Trophoblast cell (in vitro differentiated cells and primary cell): ENCODE data around the gene TRIM47.
"Not testable (repeated sequence)": the region's sequence is repeated elsewhere in the genome, so short reads cannot be mapped to it uniquely, and the experiment has no call there.

ENCODE experiments used
- DNase-seq, 2 donors: peaks; one replicate each; pipeline ENCODE4 v3.0.0-alpha.2; 2016
- H2AFZ ChIP-seq: 2 replicates; pipeline ENCODE4 v1.6.1; 2013; ENCODE audit warnings: low read length, moderate library complexity, mild to moderate bottlenecking; ENCODE audit not compliant: insufficient read depth, poor library complexity
- H2AK5ac ChIP-seq: 2 replicates; pipeline ENCODE4 v1.6.1; 2013; ENCODE audit warnings: mild to moderate bottlenecking, low read length
- H2BK120ac ChIP-seq: 2 replicates; pipeline ENCODE4 v1.6.1; 2013; ENCODE audit warnings: low read length, mild to moderate bottlenecking, moderate library complexity; ENCODE audit not compliant: insufficient read depth, poor library complexity
- H2BK12ac ChIP-seq: 2 replicates; pipeline ENCODE4 v1.6.1; 2013; ENCODE audit warnings: mild to moderate bottlenecking, low read length, moderate library complexity
- H2BK5ac ChIP-seq: 2 replicates; pipeline ENCODE4 v1.6.1; 2013; ENCODE audit warnings: low read length, low read depth, moderate library complexity, mild to moderate bottlenecking; ENCODE audit not compliant: poor library complexity
- H3K14ac ChIP-seq: 2 replicates; pipeline ENCODE4 v1.6.1; 2013; ENCODE audit warnings: mild to moderate bottlenecking, low read length
- H3K18ac ChIP-seq: 2 replicates; pipeline ENCODE4 v1.6.1; 2013; ENCODE audit warnings: mild to moderate bottlenecking, low read length
- H3K23ac ChIP-seq: 2 replicates; pipeline ENCODE4 v1.6.1; 2013; ENCODE audit warnings: low read length
- H3K27ac ChIP-seq: 2 replicates; pipeline ENCODE4 v1.5.1; 2013; ENCODE audit warnings: low read depth, mild to moderate bottlenecking, inconsistent platforms, low read length, moderate library complexity
- H3K27me3 ChIP-seq: 2 replicates; pipeline ENCODE4 v1.6.1; 2013; ENCODE audit warnings: inconsistent platforms, mild to moderate bottlenecking, low read length, moderate library complexity; ENCODE audit not compliant: insufficient read depth
- H3K36me3 ChIP-seq, 2 experiments: 1 replicate in 1 of 2; 2 replicates in 1 of 2; pipeline ENCODE4 v1.6.1; 2013; ENCODE audit warnings: low read length in 2 of 2, mild to moderate bottlenecking in 2 of 2, moderate library complexity in 1 of 2; ENCODE audit not compliant: insufficient read depth in 2 of 2, control insufficient read depth in 1 of 2
- H3K4ac ChIP-seq: 2 replicates; pipeline ENCODE4 v1.6.1; 2013; ENCODE audit warnings: low read depth, mild to moderate bottlenecking, low read length, moderate library complexity
- H3K4me1 ChIP-seq, 2 experiments: 1 replicate in 1 of 2; 2 replicates in 1 of 2; pipeline ENCODE4 v1.6.1; 2013; ENCODE audit warnings: low read length in 2 of 2, mild to moderate bottlenecking in 2 of 2, moderate library complexity in 1 of 2; ENCODE audit not compliant: insufficient read depth in 2 of 2, control insufficient read depth in 1 of 2
- H3K4me2 ChIP-seq: 2 replicates; pipeline ENCODE4 v1.6.1; 2013; ENCODE audit warnings: inconsistent platforms, mild to moderate bottlenecking, low read length, moderate library complexity
- H3K4me3 ChIP-seq: 2 replicates; pipeline ENCODE4 v1.5.1; 2013; ENCODE audit warnings: mild to moderate bottlenecking, low read depth, low read length, inconsistent platforms
- H3K79me1 ChIP-seq: one replicate; pipeline ENCODE4 v1.6.1; 2013; ENCODE audit warnings: low read length
- H3K79me2 ChIP-seq: 2 replicates; pipeline ENCODE4 v1.6.1; 2013; ENCODE audit warnings: low read length, mild to moderate bottlenecking; ENCODE audit not compliant: control insufficient read depth, insufficient read depth, poor library complexity
- H3K9ac ChIP-seq: 2 replicates; pipeline ENCODE4 v1.6.1; 2013; ENCODE audit warnings: mild to moderate bottlenecking, low read length
- H3K9me3 ChIP-seq: 2 replicates; pipeline ENCODE4 v1.6.1; 2013; ENCODE audit warnings: low read depth, mild to moderate bottlenecking, control low read depth, inconsistent platforms, low read length; ENCODE audit not compliant: insufficient read depth
- H4K12ac ChIP-seq: 2 replicates; pipeline ENCODE4 v1.6.1; 2013; ENCODE audit warnings: low read depth, mild to moderate bottlenecking, low read length, moderate library complexity
- H4K8ac ChIP-seq: 2 replicates; pipeline ENCODE4 v1.6.1; 2013; ENCODE audit warnings: low read depth, mild to moderate bottlenecking, low read length, moderate library complexity
- H4K91ac ChIP-seq: one replicate; pipeline ENCODE4 v1.6.1; 2013; ENCODE audit warnings: low read depth, mild to moderate bottlenecking, low read length, moderate library complexity
- WGBS: extraction: QIAGEN DNeasy Blood & Tissue Kit; methylation state at CpG from one replicate; pipeline ENCODE4 v1.1.7; 2013; ENCODE audit warnings: missing lambda C conversion rate; ENCODE audit not compliant: insufficient read length, insufficient coverage; ENCODE audit errors: extremely low coverage; 5-methylcytosine and 5-hydroxymethylcytosine counted together

Gene TRIM47

GRCh38 chr17:75891022-75891604 lies 12.7 kb upstream of the TRIM47 start:
- Histone ChIP-seq H2BK5ac (no peak overlapping the region), H4K8ac (no peak overlapping the region), H3K18ac (no peak overlapping the region)

GRCh38 chr17:75889454-75889853 lies 11.1 kb upstream of the TRIM47 start:
- Histone ChIP-seq H3K9me3 (peaks cover 2% of the 10 kb centered on the region), H4K12ac (no peak overlapping the region)

More at GRCh38 chr17:75891022-75891604, 12.7 kb upstream of the TRIM47 start:
- H2AK5ac ChIP-seq = no peak overlapping the region
- H4K12ac ChIP-seq = no peak overlapping the region
- peaks cover 2% of the 10 kb centered on the region for H3K9me3 ChIP-seq
- H3K79me1 ChIP-seq = no peaks in the 10 kb centered on the region
- no peak overlapping the region for H3K14ac ChIP-seq
- H3K4ac ChIP-seq = no peak overlapping the region
- peaks cover 6 to 8% of the 10 kb centered on the region in 2 experiments for H3K4me1 ChIP-seq
- no peak overlapping the region for H3K9ac ChIP-seq
- H2BK12ac ChIP-seq = no peak overlapping the region
- H2BK120ac ChIP-seq = no peak overlapping the region
- H3K23ac ChIP-seq = no peak overlapping the region
- H4K91ac ChIP-seq = no peak overlapping the region
- no CpG with 5 or more reads among the region's 31 CpGs for WGBS
- H3K27me3 ChIP-seq = no peaks in the 10 kb centered on the region
- H3K79me2 ChIP-seq = peaks cover 3% of the 10 kb centered on the region
- no peak overlapping the region for H3K27ac ChIP-seq
- peaks cover 21 to 25% of the 10 kb centered on the region in 2 experiments for H3K36me3 ChIP-seq
- no peak overlapping the region for H3K4me3 ChIP-seq
- H2AFZ ChIP-seq = no peak overlapping the region
- no peak overlapping the region for H3K4me2 ChIP-seq
- DNase-seq = no peak

GRCh38 chr17:75888484-75888883 lies 10.1 kb upstream of the TRIM47 start:
- Histone ChIP-seq H4K12ac (no peak overlapping the region), H2AFZ (no peak overlapping the region), H3K4ac (no peak overlapping the region), H3K36me3 (peaks cover 21 to 25% of the 10 kb centered on the region in 2 experiments), H3K9me3 (peaks cover 2% of the 10 kb centered on the region), H3K4me3 (no peak overlapping the region), H3K14ac (no peak overlapping the region), H4K8ac (no peak overlapping the region), H3K23ac (no peak overlapping the region), H3K9ac (no peak overlapping the region), H3K27ac (no peak overlapping the region), H3K18ac (no peak overlapping the region), H2AK5ac (no peak overlapping the region), H3K79me2 (no peaks in the 10 kb centered on the region), H2BK12ac (no peak overlapping the region), H3K79me1 (no peaks in the 10 kb centered on the region), H3K4me1 (no peaks in the 10 kb centered on the region), H3K27me3 (no peaks in the 10 kb centered on the region), H2BK5ac (no peak overlapping the region), H4K91ac (no peak overlapping the region), H3K4me2 (no peak overlapping the region), H2BK120ac (no peak overlapping the region)
- no CpG with 5 or more reads among the region's 6 CpGs for WGBS
- DNase-seq = no peak

More at GRCh38 chr17:75889454-75889853, 11.1 kb upstream of the TRIM47 start:
- Histone ChIP-seq H2BK12ac (no peak overlapping the region), H3K4me1 (no peaks in the 10 kb centered on the region), H2BK120ac (no peak overlapping the region), H3K4ac (no peak overlapping the region), H4K8ac (no peak overlapping the region), H3K79me2 (no peaks in the 10 kb centered on the region), H3K27ac (no peak overlapping the region), H3K14ac (no peak overlapping the region), H2AK5ac (no peak overlapping the region), H3K27me3 (no peaks in the 10 kb centered on the region), H3K4me2 (no peak overlapping the region), H3K79me1 (no peaks in the 10 kb centered on the region), H3K36me3 (peaks cover 21 to 25% of the 10 kb centered on the region in 2 experiments), H2AFZ (no peak overlapping the region), H2BK5ac (no peak overlapping the region), H3K23ac (no peak overlapping the region), H4K91ac (no peak overlapping the region), H3K9ac (no peak overlapping the region), H3K18ac (no peak overlapping the region), H3K4me3 (no peak overlapping the region)
- no peak for DNase-seq
- WGBS = no CpG with 5 or more reads among the region's 6 CpGs

- not testable (repeated sequence) for H3K27ac ChIP-seq, H2AK5ac ChIP-seq, DNase-seq, H3K79me2 ChIP-seq, H3K23ac ChIP-seq, H3K18ac ChIP-seq, H2BK5ac ChIP-seq, H2BK120ac ChIP-seq, H3K9ac ChIP-seq, H2BK12ac ChIP-seq, H3K14ac ChIP-seq, H4K8ac ChIP-seq, H3K4me1 ChIP-seq, H3K4ac ChIP-seq, H3K9me3 ChIP-seq, H3K36me3 ChIP-seq, H4K12ac ChIP-seq, H3K4me2 ChIP-seq, H3K4me3 ChIP-seq, H4K91ac ChIP-seq, H3K27me3 ChIP-seq, H3K79me1 ChIP-seq, H2AFZ ChIP-seq
- WGBS = no CpG with 5 or more reads among the region's 9 CpGs
Observed at GRCh38 chr17:75885860-75886259, 7.5 kb upstream of the TRIM47 start.
